Liver (tissue), 3 donors: ENCODE measurements around the gene NUP205.

Experiments
- RAD21 ChIP-seq, 2 donors: IDR thresholded peaks; 2 replicates each; pipeline ENCODE4 v1.6.1; 2016; ENCODE audit warnings: antibody characterized with exemption in 2 of 2, mild to moderate bottlenecking in 2 of 2
- TAF1 ChIP-seq: conservative IDR thresholded peaks from 2 replicates; pipeline ENCODE4 v1.6.1; 2016; ENCODE audit warnings: antibody characterized with exemption, mild to moderate bottlenecking
- TF ChIP-seq, protein P1 (sequence below): IDR thresholded peaks from 2 replicates; pipeline ENCODE4 v1.6.1; 2016; ENCODE audit warnings: antibody characterized with exemption
- TF ChIP-seq, protein P2 (sequence below): fragments of 150-350 bp; IDR thresholded peaks from 2 replicates; pipeline ENCODE4 v1.5.1; 2017; ENCODE audit warnings: improper control_type of control experiment, low read depth, low read length; ENCODE audit not compliant: missing input control
- TF ChIP-seq, protein P3 (sequence below): IDR thresholded peaks from 2 replicates; pipeline ENCODE4 v1.6.1; 2016; ENCODE audit warnings: antibody characterized with exemption
- donor health status: healthy.
- donor health status: healthy.

DNA sequence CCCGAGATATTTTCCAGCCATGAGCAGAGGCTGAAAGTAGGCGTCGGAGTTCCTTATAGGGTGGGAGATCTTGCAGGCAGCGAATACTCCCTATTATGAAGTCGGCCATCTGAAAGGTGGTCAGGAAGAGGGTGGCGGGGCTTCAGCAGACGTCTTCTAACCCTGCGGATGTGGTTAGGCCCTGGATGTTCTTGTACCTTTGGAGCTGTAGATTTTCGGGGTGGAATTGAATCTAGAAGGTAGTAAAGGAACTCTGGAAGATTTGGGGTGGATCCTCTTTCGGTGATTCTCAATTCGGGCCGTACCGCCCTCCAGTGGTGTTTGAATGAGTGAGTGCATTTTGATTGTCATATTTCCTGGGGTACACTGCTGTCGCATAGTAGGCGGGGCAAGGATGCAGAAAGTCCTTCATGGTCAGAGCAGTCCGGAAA lies 635 bp downstream of the NUP205 start:
- TF ChIP-seq, protein P1, sequence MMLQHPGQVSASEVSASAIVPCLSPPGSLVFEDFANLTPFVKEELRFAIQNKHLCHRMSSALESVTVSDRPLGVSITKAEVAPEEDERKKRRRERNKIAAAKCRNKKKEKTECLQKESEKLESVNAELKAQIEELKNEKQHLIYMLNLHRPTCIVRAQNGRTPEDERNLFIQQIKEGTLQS: no peak
- TF ChIP-seq, protein P2, sequence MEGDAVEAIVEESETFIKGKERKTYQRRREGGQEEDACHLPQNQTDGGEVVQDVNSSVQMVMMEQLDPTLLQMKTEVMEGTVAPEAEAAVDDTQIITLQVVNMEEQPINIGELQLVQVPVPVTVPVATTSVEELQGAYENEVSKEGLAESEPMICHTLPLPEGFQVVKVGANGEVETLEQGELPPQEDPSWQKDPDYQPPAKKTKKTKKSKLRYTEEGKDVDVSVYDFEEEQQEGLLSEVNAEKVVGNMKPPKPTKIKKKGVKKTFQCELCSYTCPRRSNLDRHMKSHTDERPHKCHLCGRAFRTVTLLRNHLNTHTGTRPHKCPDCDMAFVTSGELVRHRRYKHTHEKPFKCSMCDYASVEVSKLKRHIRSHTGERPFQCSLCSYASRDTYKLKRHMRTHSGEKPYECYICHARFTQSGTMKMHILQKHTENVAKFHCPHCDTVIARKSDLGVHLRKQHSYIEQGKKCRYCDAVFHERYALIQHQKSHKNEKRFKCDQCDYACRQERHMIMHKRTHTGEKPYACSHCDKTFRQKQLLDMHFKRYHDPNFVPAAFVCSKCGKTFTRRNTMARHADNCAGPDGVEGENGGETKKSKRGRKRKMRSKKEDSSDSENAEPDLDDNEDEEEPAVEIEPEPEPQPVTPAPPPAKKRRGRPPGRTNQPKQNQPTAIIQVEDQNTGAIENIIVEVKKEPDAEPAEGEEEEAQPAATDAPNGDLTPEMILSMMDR: peak; percentile 46
- peak; percentile 73 to 76 for TF ChIP-seq RAD21 (IDR thresholded peaks at IDR 0.05)
- TF ChIP-seq, protein P3, sequence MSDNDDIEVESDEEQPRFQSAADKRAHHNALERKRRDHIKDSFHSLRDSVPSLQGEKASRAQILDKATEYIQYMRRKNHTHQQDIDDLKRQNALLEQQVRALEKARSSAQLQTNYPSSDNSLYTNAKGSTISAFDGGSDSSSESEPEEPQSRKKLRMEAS: no peak
- no peak for TF ChIP-seq TAF1
